GM18517 (cell line): ENCODE results near the gene E2F3.

Source experiments
- ATAC-seq: cut with Tn5 transposase; IDR thresholded peaks from one replicate; pipeline ENCODE4 v1.9.1; 2021; ENCODE audit warnings: mild to moderate bottlenecking, moderate library complexity; ENCODE audit not compliant: unreplicated experiment

Gene E2F3

DNA sequence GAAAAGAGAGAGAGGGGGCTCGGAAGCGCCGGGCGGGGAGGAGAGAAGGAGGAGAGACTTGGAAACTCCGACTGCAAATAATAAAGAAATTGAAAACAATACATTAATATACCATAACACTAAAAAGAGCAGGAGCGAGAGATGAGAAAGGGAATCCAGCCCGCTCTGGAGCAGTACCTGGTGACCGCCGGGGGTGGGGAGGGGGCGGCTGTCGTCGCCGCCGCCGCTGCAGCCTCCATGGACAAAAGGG lies 338 bp downstream of the E2F3 start:
- ATAC-seq: no peak

DNA sequence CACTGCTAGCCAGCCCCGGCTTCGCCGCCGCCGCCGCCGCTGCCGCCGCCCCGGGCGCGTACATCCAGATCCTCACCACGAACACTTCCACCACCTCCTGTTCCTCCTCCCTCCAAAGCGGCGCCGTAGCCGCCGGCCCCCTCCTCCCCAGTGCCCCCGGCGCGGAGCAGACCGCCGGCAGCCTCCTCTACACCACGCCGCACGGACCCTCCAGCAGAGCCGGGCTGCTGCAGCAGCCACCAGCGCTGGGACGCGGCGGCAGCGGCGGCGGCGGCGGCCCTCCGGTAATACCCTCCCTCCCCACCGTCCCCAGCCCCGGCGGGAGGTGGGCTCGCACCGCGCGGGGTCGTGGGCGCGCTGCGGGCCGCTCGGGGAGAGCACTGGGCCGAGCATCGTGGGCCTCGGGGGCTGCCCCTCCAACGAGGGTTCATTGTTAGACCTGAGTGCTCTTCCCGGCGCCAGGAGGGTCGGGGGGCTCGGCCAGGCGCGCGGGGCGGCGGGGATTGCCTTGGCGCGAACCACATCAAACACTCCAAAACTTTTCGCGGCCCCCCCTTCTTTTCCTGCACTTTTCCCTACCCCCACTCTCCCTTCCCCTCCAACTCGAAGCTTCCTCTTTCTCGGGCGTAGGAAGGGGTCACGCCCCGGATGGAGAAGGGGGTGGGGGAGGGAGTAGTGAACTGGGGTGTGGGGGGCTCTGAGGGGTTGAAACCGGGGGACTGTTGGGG lies 827 bp downstream of the E2F3 start:
- ATAC-seq: no peak

DNA sequence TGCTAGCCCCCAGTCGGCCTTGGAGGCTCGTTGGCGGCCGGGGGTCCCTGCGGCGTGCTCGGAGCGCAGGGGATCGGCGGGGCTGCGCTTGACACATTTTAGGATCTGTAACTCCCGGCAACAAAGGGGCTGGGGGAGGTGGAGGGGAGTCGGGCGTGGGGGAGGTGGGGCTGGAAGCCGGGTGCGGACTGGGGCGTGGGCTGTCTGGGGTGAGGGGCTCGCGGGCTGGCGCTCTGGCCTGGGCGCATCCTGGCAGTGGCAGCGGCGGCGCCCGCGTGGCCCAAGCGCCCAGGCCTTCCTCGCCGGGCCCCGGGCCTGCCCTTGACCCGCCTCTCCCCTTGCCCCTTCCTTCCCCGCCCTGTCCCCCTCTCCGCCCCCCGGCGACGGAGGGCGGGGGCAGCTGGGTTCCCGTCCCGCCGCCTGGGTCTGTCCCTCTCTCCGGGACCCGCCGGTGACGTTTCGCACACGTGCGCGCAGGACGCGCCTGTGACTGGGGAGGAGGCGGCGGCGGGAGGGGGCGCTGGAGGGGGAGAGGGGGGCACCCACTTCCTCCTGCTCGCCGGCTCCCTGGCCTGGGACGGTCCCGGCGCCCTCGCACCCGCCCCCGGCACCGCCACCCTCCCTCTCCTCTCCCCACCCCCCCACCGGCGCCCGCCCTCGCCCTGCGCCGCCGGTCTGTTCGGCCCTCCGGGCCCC lies 1.5 kb downstream of the E2F3 start:
- peak; percentile 41 for ATAC-seq

DNA sequence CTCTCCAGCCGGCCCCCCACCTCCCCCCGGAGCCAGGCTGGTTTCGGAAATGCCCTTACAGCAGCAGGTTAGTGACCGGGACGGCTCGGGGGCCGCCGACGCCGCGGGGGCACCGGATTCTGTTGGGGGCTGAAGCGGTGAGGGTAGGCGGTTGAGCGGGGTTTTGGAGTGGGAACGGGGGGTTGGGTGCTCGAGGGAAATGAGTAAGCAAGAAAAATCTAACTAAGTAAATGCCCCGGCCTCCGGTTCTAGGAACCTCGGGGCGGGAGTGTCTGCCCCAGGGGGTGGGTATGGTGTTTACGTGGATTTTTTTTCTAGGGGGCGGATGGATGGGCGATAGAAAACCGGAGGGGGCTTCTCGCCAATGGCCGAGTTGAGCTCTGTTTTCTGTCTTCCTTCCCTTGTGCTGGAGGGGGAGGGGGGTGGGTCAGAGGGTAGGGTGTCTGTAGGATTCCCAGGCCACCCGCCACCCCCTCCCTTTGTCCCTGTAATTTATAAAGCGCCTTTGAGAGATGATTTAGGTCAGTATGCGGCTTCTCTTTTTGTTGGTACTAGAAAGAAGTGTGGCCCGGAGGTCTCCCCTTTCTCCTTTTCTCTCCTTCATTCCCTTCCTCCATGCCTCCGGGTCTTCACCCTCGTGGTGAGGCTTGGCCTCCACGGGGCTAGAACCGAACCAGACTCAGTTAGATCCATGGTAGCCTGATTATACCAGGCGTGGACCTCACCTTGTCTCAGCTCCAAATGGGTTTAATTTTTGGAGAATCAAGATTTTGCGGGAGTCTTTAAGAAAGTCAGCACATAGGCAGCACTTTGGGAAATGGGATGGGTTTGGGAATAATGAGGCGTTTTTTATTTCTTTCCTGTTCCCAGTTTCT lies 2.3 kb downstream of the E2F3 start:
- peak; percentile 0 for ATAC-seq

DNA sequence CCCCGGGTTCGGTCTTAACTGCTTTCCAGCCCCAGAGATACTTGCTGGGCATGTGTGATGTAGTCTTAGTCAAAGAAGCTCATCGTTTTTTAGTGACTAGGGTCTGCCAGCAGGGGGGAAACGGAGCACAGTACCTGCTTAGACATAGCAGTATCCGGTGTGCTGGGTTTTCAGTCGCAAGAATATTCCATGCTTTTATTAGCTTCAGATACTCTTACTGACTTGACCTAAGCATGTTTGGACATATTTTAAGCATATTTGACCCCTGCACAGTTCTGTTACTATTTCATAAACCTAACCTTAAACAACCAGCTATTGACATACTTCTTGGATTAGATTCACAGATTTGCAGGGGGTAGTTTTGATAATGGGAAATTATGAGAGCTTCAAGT lies 3.0 kb downstream of the E2F3 start:
- peak; percentile 43 for ATAC-seq

DNA sequence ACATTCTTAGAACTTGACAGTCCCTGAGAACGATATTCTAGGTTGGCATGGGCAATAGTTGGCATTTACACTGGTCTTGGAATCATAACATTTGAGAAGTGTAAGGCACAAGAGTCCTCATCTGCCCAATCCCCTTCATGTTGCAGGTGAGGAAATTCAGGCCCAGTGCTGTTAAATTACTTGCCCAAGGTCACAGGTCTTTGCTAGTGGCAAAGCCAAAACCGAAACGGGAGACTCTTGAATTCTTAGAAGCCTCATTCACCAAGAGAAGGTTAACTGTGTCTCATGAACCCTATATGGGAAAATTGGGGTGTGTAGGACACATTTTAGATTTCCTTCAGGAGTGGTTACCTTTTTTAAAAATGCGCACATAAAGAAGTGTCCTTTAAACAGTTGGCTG lies 7.2 kb downstream of the E2F3 start:
- no peak for ATAC-seq

DNA sequence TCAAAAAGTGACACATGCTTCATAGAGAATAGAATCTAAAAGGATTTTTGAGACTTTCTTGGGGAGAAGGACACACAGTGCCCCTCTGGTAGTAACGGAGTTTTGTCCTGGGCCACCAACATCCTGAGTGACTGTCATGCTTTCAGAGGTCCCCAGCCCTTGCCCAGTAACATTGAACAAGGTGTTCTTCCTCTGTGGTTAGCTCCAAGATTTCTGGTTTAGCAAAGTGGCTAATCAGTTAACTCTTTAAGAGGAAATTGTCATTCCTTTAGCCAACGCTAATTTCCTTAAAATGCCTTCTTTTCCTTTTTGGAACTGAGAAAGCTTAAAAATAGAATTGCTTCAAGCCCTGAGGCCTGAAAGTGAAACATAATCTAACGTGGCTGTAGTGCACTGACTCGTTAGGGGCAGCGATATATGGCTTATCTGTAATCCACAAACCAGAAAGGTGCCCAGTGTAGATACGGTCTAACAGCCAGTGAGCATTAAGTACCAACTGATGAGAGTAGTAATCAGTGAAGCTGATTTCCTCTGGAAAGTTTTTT lies 7.8 kb downstream of the E2F3 start:
- ATAC-seq: peak; percentile 94

DNA sequence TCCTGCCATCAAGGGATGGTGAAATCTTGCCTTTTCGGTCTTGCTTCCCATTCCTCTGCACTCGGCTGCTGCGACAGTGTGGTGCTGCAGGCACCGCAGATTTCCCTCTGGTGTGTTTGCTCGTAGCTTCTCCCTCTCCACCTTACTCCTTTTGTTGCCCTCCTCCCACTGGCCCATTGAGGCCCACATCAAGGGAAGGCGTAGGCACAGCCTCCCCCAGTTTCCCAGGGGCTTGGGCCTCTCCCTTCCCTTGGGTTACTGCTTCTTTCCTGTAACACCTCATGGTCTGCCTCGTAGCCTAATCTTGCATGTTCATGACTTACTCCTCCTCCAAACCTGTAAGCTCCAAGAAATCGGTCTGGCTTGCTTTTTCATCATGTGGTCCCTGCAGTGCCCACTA lies 9.9 kb downstream of the E2F3 start:
- ATAC-seq: no peak

DNA sequence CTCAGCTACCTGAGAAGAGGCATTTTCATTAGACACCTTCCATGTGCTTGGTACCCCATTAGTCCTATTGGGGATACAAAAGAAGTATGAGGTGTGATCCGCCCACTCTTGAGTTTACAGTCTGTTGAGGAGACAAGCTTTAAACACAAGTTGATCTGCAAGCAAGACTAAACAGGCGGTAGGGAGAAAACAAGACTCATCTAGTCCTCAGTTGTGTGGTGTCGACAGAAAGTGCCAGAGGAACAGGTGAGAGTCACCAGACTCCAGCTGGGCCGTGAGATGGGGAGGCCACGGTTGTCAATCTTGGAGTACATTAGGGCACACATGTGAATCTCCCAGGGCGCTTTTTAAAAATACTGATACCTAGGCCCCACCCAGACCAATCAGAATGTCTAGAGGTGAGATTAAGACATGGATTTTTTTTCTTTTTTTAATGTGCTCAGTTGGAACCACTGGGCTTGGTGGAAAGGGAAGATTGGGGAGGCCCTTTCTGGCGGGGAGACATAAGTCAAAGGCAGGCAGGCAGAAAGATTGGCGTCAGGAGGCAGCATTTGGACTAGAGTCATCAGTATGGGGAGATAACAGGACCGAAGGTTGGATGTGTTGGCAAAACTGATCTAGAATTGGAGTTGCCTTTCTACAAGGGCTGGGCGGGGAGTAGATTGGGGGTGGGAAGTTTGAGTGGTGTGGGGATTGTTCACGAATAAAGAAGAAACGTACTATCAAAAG lies 10.4 kb downstream of the E2F3 start:
- ATAC-seq: no peak

DNA sequence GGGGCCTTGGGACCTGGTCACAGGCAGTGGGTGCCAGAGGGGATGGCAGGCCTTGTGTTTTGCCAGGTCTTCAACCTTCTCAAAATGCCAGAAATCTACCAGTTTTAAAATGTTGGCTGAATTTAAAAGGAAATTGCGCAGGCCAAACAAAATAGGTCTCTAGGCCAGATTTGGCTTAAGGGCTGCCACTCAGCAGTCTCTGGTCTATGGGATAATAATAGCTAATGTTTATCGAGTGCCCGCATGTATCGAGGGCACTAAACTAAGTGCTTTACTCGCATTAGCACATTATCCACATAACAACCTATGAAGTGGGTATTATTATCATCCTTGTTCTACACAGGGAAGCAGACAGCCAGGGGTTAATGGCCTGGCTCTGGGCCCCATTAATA lies 11.0 kb downstream of the E2F3 start:
- ATAC-seq: no peak

DNA sequence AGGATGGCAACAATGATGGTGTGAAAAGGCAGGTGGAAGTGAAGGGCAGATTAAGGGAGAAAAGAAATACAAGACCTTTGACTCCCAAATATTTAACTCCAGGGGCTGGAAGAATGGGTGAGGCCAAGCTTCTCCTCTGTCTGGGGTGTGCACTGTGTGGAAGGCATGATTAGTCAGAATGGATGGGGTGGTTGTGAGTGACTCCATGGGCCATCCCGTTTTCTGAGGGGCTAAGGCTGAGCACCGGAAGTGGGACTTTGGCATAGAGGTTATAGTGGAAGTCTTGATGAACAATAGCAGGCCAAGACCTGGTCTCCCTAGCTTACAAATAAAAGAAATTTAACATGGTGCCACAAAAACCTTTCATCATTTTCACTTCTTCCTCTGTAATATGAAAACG lies 12.1 kb downstream of the E2F3 start:
- no peak for ATAC-seq

DNA sequence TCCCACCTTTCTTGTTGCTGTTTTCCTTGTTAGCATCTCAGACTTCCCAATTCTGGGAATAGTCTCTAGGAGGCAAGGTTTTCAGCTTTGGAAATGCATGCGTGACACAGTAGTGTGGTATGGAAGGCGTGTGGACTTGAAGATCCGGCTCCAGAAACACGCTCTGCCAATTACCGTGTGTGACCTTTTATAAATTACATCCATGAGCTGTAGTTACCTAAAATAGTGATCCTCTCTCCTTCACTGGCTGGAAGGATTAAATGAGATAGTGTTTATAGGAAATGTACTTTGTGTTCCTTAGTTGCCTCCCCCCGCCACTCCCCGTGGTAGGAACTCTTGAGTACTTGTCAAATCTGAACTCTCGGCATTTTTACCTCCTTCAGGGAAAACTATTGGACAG lies 13.0 kb downstream of the E2F3 start:
- no peak for ATAC-seq

DNA sequence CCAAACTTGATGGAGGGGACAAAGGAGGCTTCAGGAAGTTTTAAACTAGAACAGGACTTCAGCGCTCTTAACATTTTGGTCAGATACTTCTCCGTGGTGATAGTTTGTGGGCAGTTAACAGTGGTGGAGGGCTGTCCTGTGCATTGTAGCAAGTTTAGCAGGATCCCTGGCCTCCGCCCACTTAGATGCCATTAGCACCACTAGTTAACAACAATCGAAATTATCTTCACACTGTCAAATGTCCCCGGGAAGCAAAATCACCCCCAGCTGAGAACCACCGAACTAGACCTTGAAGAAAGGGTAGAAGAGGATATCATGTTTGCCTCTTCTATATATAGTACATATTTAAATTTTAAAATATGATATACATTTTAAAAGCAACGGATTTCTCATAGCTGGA lies 13.6 kb downstream of the E2F3 start:
- no peak for ATAC-seq

DNA sequence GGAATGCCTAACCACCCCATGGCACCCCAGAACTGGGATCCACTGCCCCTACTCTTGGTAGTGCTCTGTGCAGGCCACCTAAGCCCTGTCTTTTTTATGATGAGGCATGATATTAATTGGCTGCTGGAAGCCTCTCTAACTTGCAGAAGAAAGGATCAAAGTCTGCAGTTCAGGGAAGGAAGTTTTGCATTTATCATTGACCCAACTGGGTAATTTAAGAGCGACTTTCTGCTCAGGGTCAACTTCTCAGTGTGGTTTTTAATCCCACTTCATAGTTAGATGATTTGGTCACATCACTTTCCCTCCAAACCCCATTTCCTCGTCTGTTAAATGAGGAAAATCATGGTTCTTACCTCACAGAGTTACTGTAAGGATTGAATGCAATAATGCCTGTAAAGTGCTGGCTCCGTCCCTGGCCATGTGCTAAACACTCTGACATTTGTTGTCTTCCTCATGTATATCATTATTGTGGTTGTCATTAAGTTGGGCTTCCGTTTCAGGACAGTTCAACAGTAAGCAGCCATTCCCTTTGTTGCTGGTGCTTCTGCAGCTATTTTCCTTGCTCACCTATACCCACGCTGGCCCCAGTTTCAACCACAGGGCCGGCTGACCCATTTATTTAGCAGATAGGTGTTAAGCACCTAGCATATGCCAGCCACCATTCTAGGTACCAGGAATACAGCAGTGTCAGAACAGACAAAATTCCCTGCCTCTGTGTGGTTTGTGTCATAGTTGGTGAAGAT lies 14.2 kb downstream of the E2F3 start:
- no peak for ATAC-seq

DNA sequence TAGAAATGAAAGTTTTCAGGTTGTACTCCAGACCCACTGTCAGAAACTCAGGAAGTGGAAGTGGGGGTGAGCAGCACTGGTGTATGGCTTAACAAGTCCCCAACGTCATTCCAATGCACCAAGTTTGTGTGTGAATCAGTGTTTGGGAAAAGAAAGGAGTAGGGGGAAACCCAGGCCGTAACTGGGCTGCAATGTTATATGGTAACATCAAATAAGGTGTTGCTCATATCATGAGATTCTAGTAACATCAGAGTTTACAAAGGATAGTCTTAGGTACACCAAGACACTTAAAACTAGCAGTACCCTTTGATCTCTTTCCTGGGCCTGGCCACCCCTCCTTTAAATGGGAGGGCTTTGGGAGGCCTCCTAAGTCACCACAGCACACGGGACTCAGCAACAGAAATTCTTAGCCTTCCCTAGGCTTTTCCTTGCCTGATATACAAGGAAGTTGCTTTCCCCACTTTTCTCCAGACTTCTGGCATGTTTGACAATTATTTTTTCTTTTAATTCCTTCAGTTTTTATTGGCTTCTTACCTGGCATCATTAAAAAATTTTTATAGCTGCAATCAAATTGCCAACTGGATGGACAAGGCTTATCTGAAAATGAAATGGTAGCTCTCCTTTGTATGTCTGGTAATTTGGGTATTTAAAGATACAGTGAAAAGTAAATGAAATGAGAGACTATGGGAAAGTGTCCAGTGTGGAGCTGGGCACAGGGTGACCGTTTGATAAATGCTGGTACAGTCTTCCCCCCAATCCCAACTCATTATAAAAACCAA lies 15.1 kb downstream of the E2F3 start:
- ATAC-seq: no peak

DNA sequence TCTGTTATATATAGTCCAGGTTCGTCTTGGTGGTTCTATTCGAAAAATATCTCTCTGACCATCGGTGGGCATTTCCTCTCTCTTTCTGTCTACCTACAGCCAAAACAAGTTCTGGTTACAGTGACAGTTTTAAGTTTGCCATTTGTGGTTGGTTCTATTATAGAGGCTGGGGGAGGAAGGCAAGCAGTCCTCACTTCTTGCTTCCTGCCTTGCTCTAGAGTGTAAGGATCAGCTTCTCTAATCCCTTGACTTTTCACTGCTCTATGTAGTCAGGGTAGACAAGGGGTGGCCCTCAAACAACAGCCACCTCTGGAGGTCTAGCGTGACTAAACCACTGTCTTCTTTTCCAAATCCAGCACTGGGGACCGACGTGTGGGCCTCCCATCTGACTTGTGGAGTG lies 16.1 kb downstream of the E2F3 start:
- peak; percentile 70 for ATAC-seq

DNA sequence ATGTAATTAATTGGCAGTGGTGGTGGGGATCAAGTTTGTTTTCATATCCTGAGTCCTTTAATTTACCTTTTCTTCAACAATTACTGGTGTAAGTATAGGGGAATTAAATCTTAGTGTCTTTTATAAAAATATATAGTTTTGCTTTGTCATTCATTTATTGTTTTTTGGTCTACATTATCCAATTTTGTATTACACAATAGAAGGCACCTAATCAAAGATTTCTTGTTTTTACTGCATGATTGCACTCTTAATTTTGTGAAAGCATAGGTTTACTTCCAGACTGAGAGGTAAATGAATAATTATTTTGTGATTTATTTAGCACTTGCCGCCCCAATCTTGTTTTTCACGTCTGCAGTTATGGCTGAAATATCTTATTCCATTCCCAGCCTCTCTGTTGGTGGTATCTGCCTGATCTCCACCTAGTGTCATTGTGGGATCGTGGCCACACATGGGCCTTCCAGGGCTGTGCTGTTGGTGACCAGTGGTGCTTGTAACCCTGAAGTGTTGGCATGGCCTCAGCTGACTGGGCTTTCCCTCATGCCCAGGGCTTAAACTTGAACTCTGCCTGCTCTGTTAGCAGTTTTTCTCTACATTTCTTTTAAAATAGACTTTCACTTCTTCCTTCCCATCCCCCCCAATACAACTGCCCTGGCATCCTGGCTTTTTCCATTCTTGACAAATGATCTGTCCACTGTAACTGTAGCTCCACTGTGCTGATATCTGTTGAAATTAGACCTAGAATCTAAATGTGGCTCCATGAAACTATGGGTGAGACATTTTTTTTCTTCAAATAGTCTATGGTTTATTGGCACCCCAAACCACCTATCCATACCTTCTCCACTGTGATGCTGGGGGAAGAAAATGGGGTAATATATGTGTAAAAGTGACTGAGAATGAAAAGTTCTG lies 24.8 kb downstream of the E2F3 start:
- no peak for ATAC-seq

DNA sequence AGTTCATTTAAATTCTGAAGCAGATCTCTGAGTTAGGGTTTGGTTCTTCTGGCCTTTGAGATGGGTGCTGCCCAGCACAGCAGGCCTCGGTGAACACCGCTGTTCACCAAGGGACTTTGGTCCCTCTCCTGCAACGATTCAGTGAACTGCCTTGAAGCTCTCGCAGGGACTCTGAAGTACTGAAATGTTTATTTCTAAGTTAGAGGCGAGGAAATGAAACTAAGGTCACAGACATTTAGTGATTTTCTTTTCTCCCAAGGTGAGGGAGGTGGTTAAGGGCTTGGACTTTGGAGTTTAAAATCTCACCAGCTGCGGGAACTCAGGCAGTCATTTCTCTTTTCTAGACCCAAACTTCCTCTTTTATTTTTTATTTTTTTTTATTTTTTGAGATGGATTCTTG lies 26.2 kb downstream of the E2F3 start:
- ATAC-seq: peak; percentile 90

DNA sequence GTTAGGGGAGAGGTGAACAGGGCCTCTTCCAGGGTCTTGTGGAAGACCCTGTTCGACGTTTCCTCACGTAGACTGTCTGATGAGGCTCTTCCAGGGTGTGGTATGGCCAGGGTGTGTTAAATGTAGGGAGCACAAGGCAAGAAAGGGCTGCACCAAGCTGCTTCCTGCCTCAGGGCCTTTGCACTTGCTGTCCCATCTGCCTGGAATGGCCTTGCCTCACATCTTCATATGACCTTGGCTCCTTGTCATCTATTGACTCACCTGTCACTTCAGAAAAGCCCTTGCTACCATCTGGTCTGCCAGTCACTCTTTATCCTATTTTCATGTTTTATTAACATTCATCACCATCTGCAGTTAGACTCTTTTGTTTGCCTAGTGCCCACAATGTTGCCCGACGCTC lies 31.0 kb downstream of the E2F3 start:
- no peak for ATAC-seq
